K562 (cell line): Measurements from ENCODE around the gene CCDC71L. TPM values are rescaled to one million over a fixed set of nuclear protein-coding genes. Genes with fewer than 3 reads are reported as not detected.

ENCODE experiments used
- AFF4 ChIP-seq: sonication (generic); formaldehyde crosslinking; IDR thresholded peaks from 2 replicates; pipeline ENCODE4 v1.8.0; 2023; ENCODE audit warnings: mild to moderate bottlenecking, missing genetic modification reagents
- CBFA2T3 ChIP-seq: fragments of 450-650 bp; IDR thresholded peaks from 2 replicates; pipeline ENCODE4 v1.6.1; 2017
- DPF2 ChIP-seq: fragments of 450-650 bp; IDR thresholded peaks from 2 replicates; pipeline ENCODE4 v1.6.1; 2016
- E2F1 ChIP-seq: sonication (generic); formaldehyde crosslinking; IDR thresholded peaks from 2 replicates; pipeline ENCODE4 v1.8.1; 2023; ENCODE audit warnings: mild to moderate bottlenecking, missing genetic modification reagents, moderate library complexity
- EP400 ChIP-seq: fragments of 450-650 bp; IDR thresholded peaks from 2 replicates; pipeline ENCODE4 v1.6.1; 2017; ENCODE audit warnings: antibody characterized with exemption, mild to moderate bottlenecking, moderate library complexity
- FOXJ3 ChIP-seq: sonication (generic); formaldehyde crosslinking; IDR thresholded peaks from 2 replicates; pipeline ENCODE4 v1.4.0; 2020; ENCODE audit warnings: mild to moderate bottlenecking, missing genetic modification reagents
- GATAD2B ChIP-seq: fragments of 450-650 bp; IDR thresholded peaks from 2 replicates; pipeline ENCODE4 v1.6.1; 2017; ENCODE audit warnings: mild to moderate bottlenecking, borderline replicate concordance
- HCFC1 ChIP-seq: IDR thresholded peaks from 2 replicates; pipeline ENCODE4 v1.6.1; 2012; ENCODE audit warnings: low read depth, low read length, improper control_type of control experiment
- ILF3 ChIP-seq: fragments of 450-650 bp; IDR thresholded peaks from 2 replicates; pipeline ENCODE4 v1.6.1; 2018; ENCODE audit warnings: antibody characterized with exemption, mild to moderate bottlenecking, moderate library complexity, borderline replicate concordance
- JUNB ChIP-seq: fragments of 450-650 bp; formaldehyde crosslinking; conservative IDR thresholded peaks from 2 replicates; pipeline ENCODE4 v1.4.0; 2020; ENCODE audit warnings: mild to moderate bottlenecking
- NCOA1 ChIP-seq: fragments of 450-650 bp; IDR thresholded peaks from 2 replicates; pipeline ENCODE4 v1.6.1; 2016; ENCODE audit warnings: low read depth
- PHB ChIP-seq: fragments of 250-450 bp; sonication (Bioruptor Pico); IDR thresholded peaks from 2 replicates; pipeline ENCODE4 v1.5.0; 2021
- TOE1 ChIP-seq, 2 experiments: fragments of 450-650 bp in 1 of 2; sonication (generic) in 1 of 2; formaldehyde crosslinking in 1 of 2; IDR thresholded peaks; 2 replicates each; pipeline versions ENCODE4 v1.7.1 to v1.8.0; 2016 to 2022; ENCODE audit warnings: borderline replicate concordance in 2 of 2, mild to moderate bottlenecking in 2 of 2, antibody characterized with exemption in 1 of 2, inconsistent platforms in 1 of 2, low read depth in 1 of 2, missing genetic modification reagents in 1 of 2, moderate library complexity in 1 of 2
- ZFPM2 ChIP-seq: fragments of 250-450 bp; sonication (Bioruptor Pico); IDR thresholded peaks from 2 replicates; pipeline ENCODE4 v1.5.1; 2022; ENCODE audit warnings: mild to moderate bottlenecking
- ZMIZ1 ChIP-seq, 2 experiments: fragments of 150-350 bp in 1 of 2; IDR thresholded peaks; 2 replicates each; pipeline ENCODE4 v1.6.1; 2012 to 2016; ENCODE audit warnings: low read depth in 2 of 2, low read length in 2 of 2, mild to moderate bottlenecking in 1 of 2, moderate library complexity in 1 of 2
- ZNF140 ChIP-seq: fragments of 250-450 bp; sonication (Bioruptor Pico); IDR thresholded peaks from 2 replicates; pipeline ENCODE4 v1.8.0; 2021; ENCODE audit warnings: moderate library complexity, mild to moderate bottlenecking, inconsistent platforms
- ZNF174 ChIP-seq: fragments of 250-450 bp; sonication (Bioruptor Pico); IDR thresholded peaks from 2 replicates; pipeline ENCODE4 v1.4.0; 2020; ENCODE audit warnings: mild to moderate bottlenecking
- ZNF217 ChIP-seq: sonication (generic); formaldehyde crosslinking; IDR thresholded peaks from 2 replicates; pipeline ENCODE4 v1.8.0; 2022; ENCODE audit warnings: mild to moderate bottlenecking, missing genetic modification reagents
- ZNF507 ChIP-seq: conservative IDR thresholded peaks from 2 replicates; pipeline ENCODE4 v1.6.1; 2017; ENCODE audit warnings: missing genetic modification characterization, missing compliant biosample characterization
- ZNF764 ChIP-seq: fragments of 250-450 bp; sonication (Bioruptor Pico); IDR thresholded peaks from 2 replicates; pipeline ENCODE4 v1.4.0; 2020; ENCODE audit warnings: low read depth, mild to moderate bottlenecking, moderate library complexity
- polyA plus RNA-seq, 8 experiments: library from polyadenylated mRNA; depleted of rRNA in 4 of 8; stranded (reverse) in 5 of 8; unstranded in 3 of 8; fragments of >200 nt; fragmentation: Nextera tagmentation in 2 of 8; fragmentation: Illumina TruSeq in 1 of 8; extraction: Ambion mirVana in 2 of 8; extraction: Trizol in 1 of 8; gene quantifications; 2 replicates each; pipeline versions ENCODE4 v1.2.1 to v1.2.3, GENCODE V29; 2011 to 2014; ENCODE audit warnings: inconsistent platforms in 1 of 8, missing spikeins in 1 of 8
- total RNA-seq, 7 experiments: library from RNA; depleted of rRNA in 6 of 7; stranded (reverse); fragments of >200 nt in 6 of 7; fragmentation: Illumina TruSeq in 2 of 7; extraction: Trizol in 2 of 7; gene quantifications; 2 replicates each; pipeline versions ENCODE4 v1.2.1 to v1.2.3, GENCODE V29; 2011 to 2021; ENCODE audit warnings: low replicate concordance in 1 of 7

Gene CCDC71L
- total and polyA plus RNA-seq, 9 of the 15 experiments (the other 6 are each of a cell fraction or from before 2014, with no cell fraction given), result 5.7 to 108 (median 25.4) TPM

GRCh38 chr7:106658316-106659165 lies 2.4 kb downstream of the CCDC71L start (continued):
- TF ChIP-seq E2F1 (CRISPR knock-in tag) (no peak), DPF2 (0 out of 2 replicates have a peak, but pooled peaks have one; percentile 38), ZMIZ1 (IDR thresholded peaks at IDR 0.05; ENCODE audit: low read depth in 2 of 2, low read length in 2 of 2) (no peak), CBFA2T3 (no peak), ZFPM2 (CRISPR knock-in tag) (no peak), GATAD2B (0 out of 2 replicates have a peak, but pooled peaks have one; percentile 11), NCOA1 (0 out of 2 replicates have a peak, but pooled peaks have one; percentile 16), AFF4 (CRISPR knock-in tag) (peak; percentile 50; the same call in 1 of the 2 replicates), ZNF764 (CRISPR knock-in tag) (no peak), JUNB (no peak), ZNF174 (CRISPR knock-in tag) (no peak), FOXJ3 (CRISPR knock-in tag) (no peak), TOE1 (IDR thresholded peaks at IDR 0.05; ENCODE audit: borderline replicate concordance) (no peak), TOE1 (CRISPR knock-in tag; IDR thresholded peaks at IDR 0.05; ENCODE audit: borderline replicate concordance, low read depth) (no peak), ZNF507 (tag) (no peak), PHB (no peak), EP400 (no peak; the same call in 1 of the 2 replicates), ZNF140 (no peak), ZNF217 (no peak), HCFC1 (no peak), ILF3 (no peak)
